GM19395 (cell line): ENCODE results near the gene PDE8A.

Source experiments
- ATAC-seq: cut with Tn5 transposase; IDR thresholded peaks from one replicate; pipeline ENCODE4 v1.9.1; 2021; ENCODE audit warnings: mild to moderate bottlenecking, moderate library complexity; ENCODE audit not compliant: unreplicated experiment

The PDE8A gene

GRCh38 chr15:85116925-85117646, 135.4 kb downstream of the PDE8A start:
- ATAC-seq = no peak

- ATAC-seq = no peak
Measured at GRCh38 chr15:85118173-85118572, 136.5 kb downstream of the PDE8A start.

- no peak for ATAC-seq
Measured at GRCh38 chr15:85118581-85118980, 136.9 kb downstream of the PDE8A start.

GRCh38 chr15:85120351-85121113, 138.9 kb downstream of the PDE8A start:
- ATAC-seq = no peak

GRCh38 chr15:85124173-85124572, 142.5 kb downstream of the PDE8A start:
- ATAC-seq = no peak

- no peak for ATAC-seq
Measured at GRCh38 chr15:85125056-85125661, 143.5 kb downstream of the PDE8A start.

- no peak for ATAC-seq
Measured at GRCh38 chr15:85128621-85129020, 147.0 kb downstream of the PDE8A start.

- ATAC-seq = no peak
Measured at GRCh38 chr15:85129881-85130280, 148.2 kb downstream of the PDE8A start.

GRCh38 chr15:85131915-85132314, 150.3 kb downstream of the PDE8A start:
- ATAC-seq = no peak

- ATAC-seq = no peak
Measured at GRCh38 chr15:85133709-85134108, 152.1 kb downstream of the PDE8A start.

GRCh38 chr15:85137489-85138168, 156.0 kb downstream of the PDE8A start:
- no peak for ATAC-seq

- ATAC-seq = no peak
Measured at GRCh38 chr15:85139391-85139790, 157.7 kb downstream of the PDE8A start.

- no peak for ATAC-seq
Measured at GRCh38 chr15:85141726-85142125, 160.1 kb downstream of the PDE8A start.

- no peak for ATAC-seq
Measured at GRCh38 chr15:85142312-85142711, 160.7 kb downstream of the PDE8A start.

- no peak for ATAC-seq
Measured at GRCh38 chr15:85149465-85150129, 167.9 kb downstream of the PDE8A start.

GRCh38 chr15:85150130-85150480, 168.4 kb downstream of the PDE8A start:
- no peak for ATAC-seq

GRCh38 chr15:85151145-85151544, 169.5 kb downstream of the PDE8A start:
- ATAC-seq = no peak

- ATAC-seq = no peak
Measured at GRCh38 chr15:85151861-85152260, 170.2 kb downstream of the PDE8A start.

- ATAC-seq = no peak
Measured at GRCh38 chr15:85154061-85154460, 172.4 kb downstream of the PDE8A start.

GRCh38 chr15:85155360-85155759, 173.7 kb downstream of the PDE8A start:
- no peak for ATAC-seq

GRCh38 chr15:85155857-85156256, 174.2 kb downstream of the PDE8A start:
- no peak for ATAC-seq
